ENCODE results near the gene SLC16A2.

Gene SLC16A2

DNA sequence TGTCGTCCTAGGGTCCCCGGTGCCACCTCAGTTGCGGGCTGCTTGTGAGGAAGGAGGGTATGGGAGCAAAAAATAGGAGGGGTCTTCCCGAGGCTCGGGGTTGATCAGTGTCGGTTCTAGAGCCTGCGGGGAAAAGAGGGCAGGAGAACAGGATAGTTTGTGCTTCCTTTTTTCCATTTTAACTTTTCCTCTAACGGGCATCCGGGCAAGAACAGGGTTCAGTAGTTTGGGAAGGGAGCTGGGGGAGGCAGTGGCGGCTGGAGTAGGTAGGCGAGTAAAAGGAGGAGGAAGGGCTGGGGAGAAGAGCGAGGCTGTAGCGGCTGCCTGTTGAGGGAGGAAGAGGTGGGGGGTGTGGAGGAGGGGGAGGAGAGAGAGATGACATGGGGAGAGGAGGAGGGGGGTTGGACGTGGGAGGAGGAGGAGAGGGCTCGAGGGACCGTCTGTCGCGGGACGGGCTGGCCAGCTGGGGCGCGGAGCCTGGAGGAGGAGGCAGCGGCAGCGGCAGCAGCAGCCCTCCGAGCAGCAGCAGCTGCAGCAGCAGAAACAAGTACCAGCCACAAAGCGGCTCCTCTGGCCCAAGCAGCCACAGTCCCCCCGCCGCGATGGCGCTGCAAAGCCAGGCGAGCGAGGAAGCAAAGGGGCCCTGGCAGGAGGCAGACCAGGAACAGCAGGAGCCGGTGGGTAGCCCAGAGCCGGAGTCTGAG is at the start of gene SLC16A2:
SLC16A2 (plus strand) TSS at position 458 of the 704 bp plus-strand sequence; CDS start at position 603, 145 bp downstream.
- peak; percentile 82 for DNase-seq (ENCODE audit: low spot score)
- Histone ChIP-seq H3K27ac (peak within 1 kb of the TSS; percentile 81 to 88), H3K4me3 (peak within 1 kb of the TSS; percentile 77)
- TF ChIP-seq, protein P1, sequence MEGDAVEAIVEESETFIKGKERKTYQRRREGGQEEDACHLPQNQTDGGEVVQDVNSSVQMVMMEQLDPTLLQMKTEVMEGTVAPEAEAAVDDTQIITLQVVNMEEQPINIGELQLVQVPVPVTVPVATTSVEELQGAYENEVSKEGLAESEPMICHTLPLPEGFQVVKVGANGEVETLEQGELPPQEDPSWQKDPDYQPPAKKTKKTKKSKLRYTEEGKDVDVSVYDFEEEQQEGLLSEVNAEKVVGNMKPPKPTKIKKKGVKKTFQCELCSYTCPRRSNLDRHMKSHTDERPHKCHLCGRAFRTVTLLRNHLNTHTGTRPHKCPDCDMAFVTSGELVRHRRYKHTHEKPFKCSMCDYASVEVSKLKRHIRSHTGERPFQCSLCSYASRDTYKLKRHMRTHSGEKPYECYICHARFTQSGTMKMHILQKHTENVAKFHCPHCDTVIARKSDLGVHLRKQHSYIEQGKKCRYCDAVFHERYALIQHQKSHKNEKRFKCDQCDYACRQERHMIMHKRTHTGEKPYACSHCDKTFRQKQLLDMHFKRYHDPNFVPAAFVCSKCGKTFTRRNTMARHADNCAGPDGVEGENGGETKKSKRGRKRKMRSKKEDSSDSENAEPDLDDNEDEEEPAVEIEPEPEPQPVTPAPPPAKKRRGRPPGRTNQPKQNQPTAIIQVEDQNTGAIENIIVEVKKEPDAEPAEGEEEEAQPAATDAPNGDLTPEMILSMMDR (IDR thresholded peaks at IDR 0.05): no peak

DNA sequence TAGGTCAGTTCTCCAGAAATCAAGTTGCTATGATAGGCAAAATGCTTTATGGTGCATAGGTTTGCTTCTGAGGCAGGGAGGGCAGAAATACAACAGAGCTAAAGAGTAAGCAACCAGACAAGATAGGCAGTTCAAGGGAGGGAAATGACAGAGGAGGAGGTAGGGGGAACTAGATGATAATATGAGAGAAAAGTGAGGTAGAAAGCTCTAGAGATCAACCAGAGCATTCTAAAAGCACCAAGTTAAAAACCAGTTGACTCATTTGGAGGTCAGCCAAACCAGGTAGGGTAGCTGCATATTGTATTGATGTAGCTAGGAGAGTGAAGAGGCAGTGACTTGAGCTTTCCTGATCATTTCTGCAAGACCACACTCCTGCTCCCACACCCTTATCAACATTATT is 49.0 kb upstream of the SLC16A2 start:
- no peak for DNase-seq (ENCODE audit: low spot score)
- TF ChIP-seq, protein P1 (IDR thresholded peaks at IDR 0.05): no peak

DNA sequence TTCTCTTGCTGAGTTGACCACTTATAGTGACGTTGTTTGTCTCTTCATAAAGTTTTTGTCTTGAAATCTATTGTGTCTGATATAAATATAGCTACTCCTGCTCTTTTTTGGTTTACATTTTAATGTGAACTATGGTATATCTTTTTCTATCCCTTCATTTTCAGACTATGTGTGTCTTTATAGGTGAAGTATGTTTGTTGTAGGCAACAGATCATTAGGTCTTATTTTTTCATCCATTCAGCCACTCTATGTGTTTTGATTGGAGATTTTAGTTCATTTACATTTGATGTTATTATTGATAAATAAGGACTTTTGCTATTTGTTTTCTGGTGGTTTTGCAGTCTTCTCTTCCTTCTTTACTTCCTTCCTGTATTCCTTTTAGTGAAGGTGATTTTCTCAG is 44.0 kb upstream of the SLC16A2 start:
- TF ChIP-seq, protein P1 (IDR thresholded peaks at IDR 0.05): no peak
- no peak overlapping the region for H3K4me3 ChIP-seq
- no peak for DNase-seq (ENCODE audit: low spot score)

More for the DNA sequence above, 49.0 kb upstream of the SLC16A2 start:
- H3K4me3 ChIP-seq: no peak overlapping the region
- no peak overlapping the region for H3K27ac ChIP-seq

DNA sequence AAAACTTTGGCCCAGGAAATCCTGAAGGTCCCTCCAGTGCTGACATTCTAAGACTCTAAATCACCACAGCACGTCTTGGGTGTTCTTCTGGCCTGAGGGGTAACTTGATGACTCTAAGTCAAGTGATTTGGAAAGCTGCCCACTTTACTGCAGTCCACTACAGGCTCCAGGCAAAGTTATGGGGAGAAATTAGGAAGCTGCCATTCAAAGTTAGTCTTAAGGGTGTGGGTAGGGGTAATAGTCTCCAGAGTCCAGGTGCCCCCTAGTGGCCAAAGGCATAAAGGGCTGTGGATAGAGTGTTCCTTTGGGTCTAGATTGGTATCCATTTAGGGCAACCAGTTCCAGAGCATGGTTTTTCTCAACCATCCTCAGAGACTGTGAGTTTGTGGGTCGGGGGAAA is 38.7 kb upstream of the SLC16A2 start:
- no peak for DNase-seq (ENCODE audit: low spot score)
- H3K27ac ChIP-seq: no peak overlapping the region
- TF ChIP-seq, protein P1 (IDR thresholded peaks at IDR 0.05): peak; percentile 69
- no peak overlapping the region for H3K4me3 ChIP-seq

More for the DNA sequence above, 44.0 kb upstream of the SLC16A2 start:
- no peak overlapping the region for H3K27ac ChIP-seq

DNA sequence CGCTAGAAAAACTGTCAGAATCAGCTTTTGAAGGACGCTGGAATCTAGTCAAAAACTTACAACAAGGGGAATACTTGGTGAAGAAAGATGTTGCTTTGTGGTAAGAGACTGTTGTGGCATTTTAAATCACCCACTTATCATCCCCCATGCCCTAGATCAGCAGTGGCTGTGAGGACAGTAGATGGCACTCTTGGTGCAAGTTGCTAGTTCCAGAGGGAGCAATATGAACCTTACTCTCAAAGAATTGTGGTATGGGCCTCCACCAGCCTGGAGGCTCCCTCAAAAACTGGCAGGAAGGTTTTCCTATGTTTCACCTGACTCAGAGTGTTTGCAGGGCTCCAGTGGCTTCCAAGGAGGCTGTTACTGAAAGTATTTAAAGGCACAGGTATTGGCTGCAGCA is 37.7 kb upstream of the SLC16A2 start:
- no peak overlapping the region for H3K4me3 ChIP-seq
- H3K27ac ChIP-seq: no peak overlapping the region
- TF ChIP-seq, protein P1 (IDR thresholded peaks at IDR 0.05): no peak
- no peak for DNase-seq (ENCODE audit: low spot score)

DNA sequence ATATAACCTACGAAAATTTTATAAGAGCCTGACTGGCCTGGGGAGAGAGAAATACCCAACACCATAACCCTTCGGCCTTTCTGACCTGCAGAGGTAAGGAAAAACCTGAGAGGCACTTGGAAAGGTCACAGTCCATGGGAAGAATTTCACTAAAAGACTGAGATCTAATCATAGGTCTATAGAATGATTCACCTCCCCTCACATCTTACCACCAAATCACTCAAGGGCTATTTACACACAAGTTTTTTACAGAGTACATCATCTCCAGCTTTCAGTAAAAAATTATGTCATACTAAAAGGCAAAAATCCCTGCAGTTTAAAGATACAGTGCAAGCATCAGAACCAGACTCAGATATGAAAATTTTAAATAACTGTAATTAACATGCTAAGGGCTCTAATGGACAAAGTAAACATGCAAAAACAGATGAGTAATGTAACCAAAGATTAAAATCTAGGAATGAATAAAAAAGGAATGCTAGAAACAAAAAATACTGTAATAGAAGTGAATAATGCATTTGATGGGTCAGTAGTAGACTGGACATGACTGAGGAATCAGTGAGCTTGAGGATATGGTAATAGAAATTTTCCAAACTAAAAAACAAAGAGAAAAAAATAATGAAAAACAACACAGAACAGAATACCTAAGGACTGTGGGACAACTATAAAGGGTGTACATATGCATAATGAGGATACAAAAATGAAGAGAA is 32.1 kb upstream of the SLC16A2 start:
- no peak overlapping the region for H3K4me3 ChIP-seq
- DNase-seq (ENCODE audit: low spot score): no peak
- TF ChIP-seq, protein P1 (IDR thresholded peaks at IDR 0.05): no peak

More for the DNA sequence above, 32.1 kb upstream of the SLC16A2 start:
- no peak overlapping the region for H3K27ac ChIP-seq

Data from coronary artery (tissue), 2 donors.